Testis (tissue), 3 donors: ENCODE measurements around the gene ENKD1. TPM values are rescaled to one million over a fixed set of nuclear protein-coding genes. Genes with fewer than 3 reads are reported as not detected.

Experiments
- DNase-seq: peaks from one replicate; pipeline ENCODE4 v3.0.0-alpha.2; 2019
- H3K27ac ChIP-seq, 2 donors: fragments of 200-600 bp; sonication (generic); one replicate each; pipeline ENCODE4 v1.5.1; 2019
- H3K27me3 ChIP-seq: fragments of 200-600 bp; sonication (generic); one replicate; pipeline ENCODE4 v1.5.1; 2019
- H3K36me3 ChIP-seq: fragments of 200-600 bp; sonication (generic); one replicate; pipeline ENCODE4 v1.5.1; 2017; ENCODE audit warnings: low read depth; ENCODE audit errors: missing control alignments
- H3K4me1 ChIP-seq: fragments of 200-600 bp; sonication (generic); one replicate; pipeline ENCODE4 v1.5.1; 2019
- H3K4me3 ChIP-seq, 2 donors: fragments of 200-600 bp; sonication (generic); one replicate each; pipeline ENCODE4 v1.5.1; 2017 to 2019
- H3K9me3 ChIP-seq: fragments of 200-600 bp; sonication (generic); one replicate; pipeline ENCODE4 v1.5.1; 2017
- CTCF ChIP-seq, 3 experiments: fragments of 450-650 bp in 2 of 3; fragments of 200-600 bp in 1 of 3; sonication (generic) in 1 of 3; IDR thresholded peaks; one replicate each; pipeline ENCODE4 v1.5.1; 2016 to 2019; ENCODE audit warnings: antibody characterized with exemption in 3 of 3, mild to moderate bottlenecking in 2 of 3, moderate library complexity in 1 of 3
- POLR2A ChIP-seq: fragments of 450-650 bp; IDR thresholded peaks from one replicate; pipeline ENCODE4 v1.6.1; 2017; ENCODE audit warnings: antibody characterized with exemption, mild to moderate bottlenecking, moderate library complexity
- WGBS, 2 donors: methylation state at CpG; one replicate each; pipeline ENCODE4 v1.1.5; 2018; 5-methylcytosine and 5-hydroxymethylcytosine counted together
- intact Hi-C: fragments of 100-400 bp; cut with DNase I; formaldehyde crosslinking; loops from one replicate; pipeline ENCODE4 v1.15.1; 2023; ENCODE audit warnings: low total_unique reads
- polyA plus RNA-seq: library from polyadenylated mRNA; stranded (reverse); fragments of 350-450 nt; fragmentation: Illumina TruSeq; extraction: RNeasy Lipid Tissue Mini Kit (QIAGEN cat#74804); gene quantifications from one replicate; pipeline ENCODE4 v1.2.3, GENCODE V29; 2014; ENCODE audit warnings: low read depth, low replicate concordance; ENCODE audit not compliant: insufficient read depth
- total RNA-seq, 2 donors: library from RNA; depleted of rRNA; stranded (reverse); fragments of >200 nt; gene quantifications; one replicate each; pipeline ENCODE4 v1.2.3, GENCODE V29; 2016

Gene ENKD1
- total and polyA plus RNA-seq, 3 donors from 2014 or later = 37.7 to 53.3 (median 47.5) TPM

- 93% methylated on average over 9 of the region's 9 CpGs; no CpG with 5 or more reads in 1 of the 2 donors for WGBS, 2 donors
- intact Hi-C loops = loop anchor here (5.0 kb wide), 1 partner anchor 84 kb away; no protein-coding TSS in a partner anchor
Observed at GRCh38 chr16:67656344-67657016, 10.1 kb downstream of the ENKD1 start.

GRCh38 chr16:67655363-67655762 lies 11.2 kb downstream of the ENKD1 start:
- 69 to 86% methylated on average over 4 of the region's 4 CpGs for WGBS, 2 donors
- DNase-seq = no peak
- H3K36me3 ChIP-seq = no peaks in the 10 kb centered on the region
- no peak overlapping the region for H3K27ac ChIP-seq
- H3K27me3 ChIP-seq = no peaks in the 10 kb centered on the region
- H3K9me3 ChIP-seq = no peaks in the 10 kb centered on the region
- TF ChIP-seq CTCF (IDR thresholded peaks at IDR 0.05) = no peak
- TF ChIP-seq POLR2A = no peak
- intact Hi-C loops = loop anchor here (5.0 kb wide), 1 partner anchor 83 kb away; no protein-coding TSS in a partner anchor
- peaks cover 15% of the 10 kb centered on the region for H3K4me1 ChIP-seq
- no peak overlapping the region for H3K4me3 ChIP-seq

More at GRCh38 chr16:67656344-67657016, 10.1 kb downstream of the ENKD1 start:
- Histone ChIP-seq H3K36me3 (no peaks in the 10 kb centered on the region), H3K9me3 (no peaks in the 10 kb centered on the region), H3K27ac (no peak overlapping the region), H3K4me1 (peaks cover 15% of the 10 kb centered on the region), H3K4me3 (no peak overlapping the region), H3K27me3 (no peaks in the 10 kb centered on the region)
- no peak for DNase-seq
- TF ChIP-seq CTCF (IDR thresholded peaks at IDR 0.05) = no peak
- TF ChIP-seq POLR2A = no peak

GRCh38 chr16:67654403-67654911 lies 12.1 kb downstream of the ENKD1 start:
- no peaks in the 10 kb centered on the region for H3K27me3 ChIP-seq

GRCh38 chr16:67653789-67654402 lies 12.7 kb downstream of the ENKD1 start:
- no peak for DNase-seq
- Histone ChIP-seq H3K27me3 (no peaks in the 10 kb centered on the region), H3K36me3 (no peaks in the 10 kb centered on the region), H3K4me1 (peaks cover 7% of the 10 kb centered on the region), H3K9me3 (no peaks in the 10 kb centered on the region), H3K27ac (no peak overlapping the region), H3K4me3 (peak overlapping the region in 1 of 2 donors; percentile 44)
- intact Hi-C loops = no loop called here
- WGBS, 2 donors = 14 to 40% methylated on average over 18 to 22 of the region's 25 CpGs
- TF ChIP-seq POLR2A (no peak), CTCF (IDR thresholded peaks at IDR 0.05) (no peak)

More at GRCh38 chr16:67654403-67654911, 12.1 kb downstream of the ENKD1 start:
- Histone ChIP-seq H3K4me3 (no peak overlapping the region), H3K4me1 (peaks cover 12% of the 10 kb centered on the region), H3K27ac (no peak overlapping the region), H3K9me3 (no peaks in the 10 kb centered on the region), H3K36me3 (no peaks in the 10 kb centered on the region)
- intact Hi-C loops = no loop called here
- TF ChIP-seq POLR2A = no peak
- no peak for TF ChIP-seq CTCF (IDR thresholded peaks at IDR 0.05)
- 43 to 52% methylated on average over 22 to 30 of the region's 30 CpGs for WGBS, 2 donors
- no peak for DNase-seq
